Colonic mucosa (tissue), 4 donors: Measurements from ENCODE around the gene MLLT3. TPM values are rescaled to one million over a fixed set of nuclear protein-coding genes. Genes with fewer than 3 reads are reported as not detected.

Experiments
- DNase-seq: peaks from one replicate; pipeline ENCODE4 v3.0.0-alpha.2; 2020
- H3K27ac ChIP-seq: fragments of 200-600 bp; one replicate; pipeline ENCODE4 v1.8.0; 2021
- H3K27me3 ChIP-seq: fragments of 200-600 bp; one replicate; pipeline ENCODE4 v1.8.0; 2021
- H3K36me3 ChIP-seq: fragments of 200-600 bp; one replicate; pipeline ENCODE4 v1.8.0; 2021
- H3K4me1 ChIP-seq: fragments of 200-600 bp; one replicate; pipeline ENCODE4 v1.8.0; 2021; ENCODE audit warnings: mild to moderate bottlenecking
- H3K4me3 ChIP-seq: fragments of 200-600 bp; one replicate; pipeline ENCODE4 v1.8.0; 2021
- H3K9ac ChIP-seq, 2 donors: one replicate each; pipeline ENCODE4 v1.7.0; 2013; ENCODE audit warnings: control low read depth in 2 of 2, low read depth in 2 of 2, low read length in 2 of 2
- H3K9me3 ChIP-seq: fragments of 200-600 bp; one replicate; pipeline ENCODE4 v1.8.0; 2021
- CTCF ChIP-seq: fragments of 200-600 bp; IDR thresholded peaks from one replicate; pipeline ENCODE4 v1.8.0; 2022; ENCODE audit warnings: antibody characterized with exemption, mild to moderate bottlenecking
- intact Hi-C: fragments of 100-400 bp; cut with DNase I; formaldehyde crosslinking; loops from one replicate; pipeline ENCODE4 v1.14.1; 2022
- total RNA-seq, 2 donors: library from RNA; stranded (reverse); fragmentation: NEBNext Ultra II Directional in 1 of 2; extraction: Animal tissue kit (Norgen Biotek cat#: 25700) in 1 of 2; gene quantifications; one replicate each; pipeline ENCODE4 v1.2.1, GENCODE V29; 2021
- donor health status: healthy.
- donor health status: DM: no; HTN: no; CAD: no.
- donor health status: DM: no; HTN: no; CAD: no.

The MLLT3 gene
- total RNA-seq, 2 donors from 2014 or later, result 44.6 to 65.2 TPM

DNA sequence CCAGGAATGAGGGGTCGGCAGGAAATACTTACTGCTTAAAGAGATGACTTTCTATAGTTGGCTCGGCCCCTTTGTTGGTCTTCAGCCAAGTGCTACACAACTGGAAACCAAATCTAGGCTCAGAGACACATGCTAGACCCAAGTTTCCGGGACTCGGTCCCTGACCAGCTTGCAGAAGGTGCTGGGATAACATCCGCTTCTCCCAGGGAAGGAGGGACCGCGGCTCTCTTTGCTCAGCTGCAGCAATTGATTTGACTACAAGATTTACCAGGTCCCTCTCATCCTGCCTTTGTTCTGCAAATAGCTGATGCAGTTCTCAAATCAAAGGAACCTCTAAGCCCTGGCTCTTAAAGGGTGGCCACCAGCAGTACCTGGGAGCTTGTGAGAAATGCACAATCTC lies 314.7 kb downstream of the MLLT3 start:
- Histone ChIP-seq H3K27ac (no peak overlapping the region), H3K9ac (no peak overlapping the region), H3K9me3 (no peaks in the 10 kb centered on the region), H3K27me3 (no peaks in the 10 kb centered on the region), H3K4me1 (no peaks in the 10 kb centered on the region), H3K4me3 (no peak overlapping the region), H3K36me3 (no peaks in the 10 kb centered on the region)
- intact Hi-C loops, result no loop called here
- no peak for TF ChIP-seq CTCF
- DNase-seq, result no peak

DNA sequence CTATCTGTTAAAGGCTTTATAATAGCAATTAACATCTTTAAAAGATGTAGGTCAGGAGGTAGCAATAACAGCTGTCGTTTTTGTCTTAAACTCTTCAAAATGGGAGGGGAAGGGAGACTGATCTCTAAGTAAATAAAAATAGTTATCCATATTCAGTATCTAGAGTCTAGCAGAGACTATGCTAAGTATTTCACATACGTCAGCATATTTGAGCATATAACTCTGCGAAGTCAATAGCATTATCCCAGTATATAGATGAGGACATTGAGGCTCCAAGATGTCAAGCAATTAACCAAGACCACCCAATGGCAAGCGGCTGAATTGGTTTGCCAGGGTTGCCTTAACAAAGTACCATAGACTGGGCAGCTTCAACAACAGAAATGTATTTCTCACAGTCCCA lies 316.8 kb downstream of the MLLT3 start:
- TF ChIP-seq CTCF, result no peak
- no peaks in the 10 kb centered on the region for H3K27me3 ChIP-seq
- no peaks in the 10 kb centered on the region for H3K4me1 ChIP-seq
- no peak overlapping the region for H3K9ac ChIP-seq
- no peaks in the 10 kb centered on the region for H3K36me3 ChIP-seq
- H3K9me3 ChIP-seq, result no peaks in the 10 kb centered on the region
- no peak overlapping the region for H3K27ac ChIP-seq
- no peak overlapping the region for H3K4me3 ChIP-seq
- no peak for DNase-seq
- intact Hi-C loops, result no loop called here

DNA sequence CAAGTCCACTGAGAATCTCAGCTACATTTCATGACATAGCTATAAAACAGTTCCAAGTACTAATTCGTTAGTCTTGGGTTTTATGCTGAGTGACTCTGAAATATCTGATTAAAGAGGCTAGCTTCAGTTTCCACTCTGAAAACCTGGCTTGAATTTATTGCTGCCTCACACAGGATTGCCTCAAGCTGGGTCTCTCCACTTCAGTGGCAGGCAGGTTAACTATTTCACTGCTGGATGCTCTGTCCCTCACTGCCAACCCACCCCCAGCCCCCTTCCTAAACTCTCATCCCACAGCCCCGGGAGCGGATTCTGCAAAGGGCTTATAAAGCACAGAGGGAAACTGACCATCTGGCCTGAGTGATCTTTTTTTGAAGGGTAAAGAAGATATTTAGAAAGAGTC lies 318.3 kb downstream of the MLLT3 start:
- no peaks in the 10 kb centered on the region for H3K27me3 ChIP-seq
- no peak overlapping the region for H3K27ac ChIP-seq
- no peaks in the 10 kb centered on the region for H3K4me1 ChIP-seq
- no peak for DNase-seq
- H3K36me3 ChIP-seq, result no peaks in the 10 kb centered on the region
- H3K9me3 ChIP-seq, result no peaks in the 10 kb centered on the region
- no peak overlapping the region for H3K9ac ChIP-seq
- intact Hi-C loops, result no loop called here
- no peak for TF ChIP-seq CTCF
- H3K4me3 ChIP-seq, result no peak overlapping the region

DNA sequence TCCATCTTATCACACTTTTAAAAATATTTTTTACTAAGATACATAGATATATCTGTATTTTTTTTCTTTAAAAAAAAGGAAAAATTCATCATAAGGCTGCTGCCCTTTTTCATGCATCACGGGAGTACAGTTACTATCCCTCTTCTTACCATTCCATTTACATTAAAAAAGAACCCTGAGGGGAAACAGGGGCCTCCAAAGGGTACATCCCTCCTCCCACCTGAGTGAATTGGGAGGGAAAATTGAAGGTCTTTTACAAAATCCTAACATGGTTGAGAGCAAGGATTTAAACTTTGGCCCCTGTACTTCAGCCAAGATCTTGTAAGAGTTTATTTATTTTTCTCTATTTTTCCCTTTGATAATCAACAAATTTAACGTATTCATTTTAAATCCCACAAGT lies 319.2 kb downstream of the MLLT3 start:
- no peak for DNase-seq
- TF ChIP-seq CTCF, result no peak
- Histone ChIP-seq H3K36me3 (no peaks in the 10 kb centered on the region), H3K4me3 (no peak overlapping the region), H3K9ac (no peak overlapping the region), H3K27ac (no peak overlapping the region), H3K27me3 (no peaks in the 10 kb centered on the region), H3K4me1 (no peaks in the 10 kb centered on the region), H3K9me3 (no peaks in the 10 kb centered on the region)
- intact Hi-C loops, result no loop called here

DNA sequence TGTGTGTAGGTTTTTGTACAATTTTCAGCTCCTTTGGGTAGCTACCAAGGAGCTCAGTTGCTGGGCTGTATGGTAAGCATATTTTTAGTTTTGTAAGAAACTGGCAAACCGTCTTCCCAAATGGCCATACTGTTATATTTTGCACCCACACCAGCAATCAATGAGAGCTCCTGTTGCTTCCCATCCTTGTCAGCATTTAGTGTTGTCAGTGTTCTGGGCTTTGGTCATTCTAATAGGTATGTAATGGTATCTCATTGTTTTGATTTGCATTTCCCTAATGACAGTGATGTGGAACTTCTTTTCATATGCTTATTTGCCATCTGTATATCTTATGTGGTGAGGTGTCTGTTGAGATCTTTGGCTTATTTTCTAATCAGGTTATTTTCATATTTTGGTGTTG lies 320.1 kb downstream of the MLLT3 start:
- Histone ChIP-seq H3K4me3 (no peak overlapping the region), H3K36me3 (no peaks in the 10 kb centered on the region), H3K27me3 (no peaks in the 10 kb centered on the region), H3K27ac (no peak overlapping the region), H3K9ac (no peak overlapping the region), H3K9me3 (no peaks in the 10 kb centered on the region), H3K4me1 (no peaks in the 10 kb centered on the region)
- DNase-seq, result no peak
- TF ChIP-seq CTCF, result no peak
- intact Hi-C loops, result no loop called here
